Prostate gland (tissue), 2 donors: ENCODE measurements around the gene BIRC6.

Source experiments
- POLR2AphosphoS5 ChIP-seq: sonication (generic); formaldehyde crosslinking; IDR thresholded peaks from one replicate; pipeline ENCODE4 v1.6.1; 2017; ENCODE audit warnings: antibody characterized with exemption
- TF ChIP-seq, protein P1 (sequence below), 4 experiments: fragments of 200-600 bp in 2 of 4; fragments of 450-650 bp in 2 of 4; sonication (generic) in 2 of 4; IDR thresholded peaks; 1 replicate in 3 of 4; 2 replicates in 1 of 4; pipeline ENCODE4 v1.5.1; 2016 to 2019; ENCODE audit warnings: antibody characterized with exemption in 4 of 4, mild to moderate bottlenecking in 2 of 4, moderate library complexity in 2 of 4

DNA sequence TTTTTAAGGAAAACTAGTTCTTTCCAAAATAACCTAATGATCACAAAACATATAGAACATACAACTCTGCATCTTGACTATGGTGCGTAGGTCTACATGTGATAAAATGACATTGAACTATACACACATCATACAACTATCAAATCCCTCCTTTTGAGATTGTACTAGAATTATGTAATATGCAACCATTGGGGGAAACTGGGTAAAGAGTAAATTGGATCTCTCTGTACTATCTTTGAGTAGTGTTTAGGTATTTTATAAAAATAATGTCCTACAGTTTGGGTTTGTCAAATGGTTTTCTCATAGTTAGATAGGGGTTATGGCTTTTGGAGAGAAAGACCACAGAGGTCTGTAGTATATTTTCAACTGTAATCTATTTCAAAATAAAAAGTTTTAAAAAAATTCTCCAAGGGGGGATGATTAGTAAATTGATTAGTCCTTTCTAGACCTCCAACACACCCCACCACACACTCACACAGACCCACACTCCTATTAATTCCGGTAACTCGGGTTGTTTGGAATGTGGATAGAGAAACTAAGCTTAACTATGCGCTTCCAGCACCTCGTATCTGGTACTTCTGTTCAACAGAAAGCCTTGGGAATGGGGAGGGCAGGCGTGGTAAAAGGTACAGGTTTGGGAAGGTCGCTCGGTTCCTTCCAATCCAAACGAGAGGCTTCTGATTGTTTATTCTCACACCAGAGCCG, 695 bp upstream of the BIRC6 start:
- TF ChIP-seq, protein P1, sequence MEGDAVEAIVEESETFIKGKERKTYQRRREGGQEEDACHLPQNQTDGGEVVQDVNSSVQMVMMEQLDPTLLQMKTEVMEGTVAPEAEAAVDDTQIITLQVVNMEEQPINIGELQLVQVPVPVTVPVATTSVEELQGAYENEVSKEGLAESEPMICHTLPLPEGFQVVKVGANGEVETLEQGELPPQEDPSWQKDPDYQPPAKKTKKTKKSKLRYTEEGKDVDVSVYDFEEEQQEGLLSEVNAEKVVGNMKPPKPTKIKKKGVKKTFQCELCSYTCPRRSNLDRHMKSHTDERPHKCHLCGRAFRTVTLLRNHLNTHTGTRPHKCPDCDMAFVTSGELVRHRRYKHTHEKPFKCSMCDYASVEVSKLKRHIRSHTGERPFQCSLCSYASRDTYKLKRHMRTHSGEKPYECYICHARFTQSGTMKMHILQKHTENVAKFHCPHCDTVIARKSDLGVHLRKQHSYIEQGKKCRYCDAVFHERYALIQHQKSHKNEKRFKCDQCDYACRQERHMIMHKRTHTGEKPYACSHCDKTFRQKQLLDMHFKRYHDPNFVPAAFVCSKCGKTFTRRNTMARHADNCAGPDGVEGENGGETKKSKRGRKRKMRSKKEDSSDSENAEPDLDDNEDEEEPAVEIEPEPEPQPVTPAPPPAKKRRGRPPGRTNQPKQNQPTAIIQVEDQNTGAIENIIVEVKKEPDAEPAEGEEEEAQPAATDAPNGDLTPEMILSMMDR (IDR thresholded peaks at IDR 0.05) = no peak
- no peak for TF ChIP-seq POLR2AphosphoS5
